ENCODE data around the gene MFSD6L.

The MFSD6L gene

DNA sequence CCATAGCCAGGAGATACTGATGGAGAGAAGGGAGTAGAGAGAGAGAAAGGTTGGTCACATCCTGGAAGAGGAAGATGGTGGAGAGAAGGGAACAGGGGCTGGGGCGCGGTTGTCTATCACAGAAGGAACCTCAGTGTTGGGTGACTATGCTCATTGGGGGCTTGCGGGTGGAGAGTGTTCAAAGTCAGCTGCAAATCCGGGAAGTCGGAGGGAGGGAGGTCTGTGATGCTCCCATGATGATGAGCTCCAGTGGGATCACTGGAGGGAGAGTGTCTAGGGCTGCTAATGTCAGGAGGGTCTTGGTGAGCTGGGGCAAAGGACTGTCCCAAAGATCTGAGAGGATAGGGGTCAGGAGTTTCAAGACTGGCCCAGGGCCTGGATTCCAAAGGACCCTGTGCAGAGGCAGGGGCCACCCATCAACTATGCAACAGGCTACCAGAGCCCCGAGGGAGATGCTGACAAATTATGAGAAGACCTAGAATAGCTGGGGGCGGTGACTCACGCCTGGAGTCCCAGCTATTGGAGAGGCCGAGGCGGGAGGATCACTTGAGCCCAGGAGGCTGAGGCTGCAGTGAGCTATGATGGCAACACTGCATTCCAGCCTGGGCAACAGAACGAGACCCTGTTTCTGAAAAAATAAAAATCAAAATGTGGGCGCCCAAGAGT, 43.4 kb downstream of the MFSD6L start:
- no peak overlapping the region for H3K4me3 ChIP-seq (replicated peaks; ENCODE audit: low read depth, low read length)
- no peak for DNase-seq (ENCODE audit: low read depth)
- TF ChIP-seq, protein P1, sequence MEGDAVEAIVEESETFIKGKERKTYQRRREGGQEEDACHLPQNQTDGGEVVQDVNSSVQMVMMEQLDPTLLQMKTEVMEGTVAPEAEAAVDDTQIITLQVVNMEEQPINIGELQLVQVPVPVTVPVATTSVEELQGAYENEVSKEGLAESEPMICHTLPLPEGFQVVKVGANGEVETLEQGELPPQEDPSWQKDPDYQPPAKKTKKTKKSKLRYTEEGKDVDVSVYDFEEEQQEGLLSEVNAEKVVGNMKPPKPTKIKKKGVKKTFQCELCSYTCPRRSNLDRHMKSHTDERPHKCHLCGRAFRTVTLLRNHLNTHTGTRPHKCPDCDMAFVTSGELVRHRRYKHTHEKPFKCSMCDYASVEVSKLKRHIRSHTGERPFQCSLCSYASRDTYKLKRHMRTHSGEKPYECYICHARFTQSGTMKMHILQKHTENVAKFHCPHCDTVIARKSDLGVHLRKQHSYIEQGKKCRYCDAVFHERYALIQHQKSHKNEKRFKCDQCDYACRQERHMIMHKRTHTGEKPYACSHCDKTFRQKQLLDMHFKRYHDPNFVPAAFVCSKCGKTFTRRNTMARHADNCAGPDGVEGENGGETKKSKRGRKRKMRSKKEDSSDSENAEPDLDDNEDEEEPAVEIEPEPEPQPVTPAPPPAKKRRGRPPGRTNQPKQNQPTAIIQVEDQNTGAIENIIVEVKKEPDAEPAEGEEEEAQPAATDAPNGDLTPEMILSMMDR (IDR thresholded peaks at IDR 0.05; ENCODE audit: low read length, missing control alignments), result no peak

DNA sequence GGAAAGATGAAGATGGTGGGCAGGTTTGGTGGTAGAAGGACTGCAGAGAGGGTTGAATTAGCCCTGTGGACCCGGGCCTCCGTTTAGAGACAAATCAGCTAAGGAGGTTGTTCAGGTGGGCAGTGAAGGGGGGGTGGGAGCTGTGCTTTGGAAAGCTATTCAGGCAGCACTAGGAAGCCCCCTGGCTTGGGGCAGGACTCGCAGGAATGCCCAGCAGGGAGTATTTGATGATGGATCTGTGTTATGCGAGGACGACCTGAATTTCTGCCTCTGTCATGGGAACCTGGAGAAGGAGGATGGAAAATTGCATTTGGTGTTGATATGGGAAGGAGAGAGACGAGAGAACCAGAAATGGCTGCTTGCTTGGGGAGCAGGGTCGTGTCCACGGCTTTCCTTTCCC, 44.3 kb downstream of the MFSD6L start:
- DNase-seq (ENCODE audit: low read depth), result no peak
- TF ChIP-seq, protein P1 (IDR thresholded peaks at IDR 0.05; ENCODE audit: low read length, missing control alignments), result no peak
- no peak overlapping the region for H3K4me3 ChIP-seq (replicated peaks; ENCODE audit: low read depth, low read length)

DNA sequence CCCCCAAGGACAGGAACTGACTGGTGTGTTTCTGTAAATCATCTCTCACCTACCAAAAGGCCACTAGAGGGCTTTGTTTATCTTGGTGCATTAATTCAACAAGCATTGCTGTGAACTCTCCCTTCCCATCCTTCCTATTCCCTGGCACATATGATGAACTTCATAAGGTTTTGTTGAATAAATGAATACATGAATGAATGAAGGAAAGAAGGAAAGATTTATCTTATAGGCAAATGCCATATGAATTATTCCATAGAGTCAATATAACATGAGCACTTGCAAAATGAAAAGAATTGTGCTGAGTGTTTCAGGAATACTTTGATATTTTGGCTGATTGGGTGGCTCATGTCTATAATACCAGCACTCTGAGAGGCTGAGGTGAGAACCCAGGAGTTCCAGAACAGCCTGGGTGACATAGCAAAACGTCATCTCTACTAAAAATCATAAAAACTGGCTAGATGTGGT, 45.2 kb downstream of the MFSD6L start:
- DNase-seq (ENCODE audit: low read depth), result peak; percentile 28
- no peak overlapping the region for H3K4me3 ChIP-seq (replicated peaks; ENCODE audit: low read depth, low read length)
- TF ChIP-seq, protein P1 (IDR thresholded peaks at IDR 0.05; ENCODE audit: low read length, missing control alignments), result peak; percentile 47

DNA sequence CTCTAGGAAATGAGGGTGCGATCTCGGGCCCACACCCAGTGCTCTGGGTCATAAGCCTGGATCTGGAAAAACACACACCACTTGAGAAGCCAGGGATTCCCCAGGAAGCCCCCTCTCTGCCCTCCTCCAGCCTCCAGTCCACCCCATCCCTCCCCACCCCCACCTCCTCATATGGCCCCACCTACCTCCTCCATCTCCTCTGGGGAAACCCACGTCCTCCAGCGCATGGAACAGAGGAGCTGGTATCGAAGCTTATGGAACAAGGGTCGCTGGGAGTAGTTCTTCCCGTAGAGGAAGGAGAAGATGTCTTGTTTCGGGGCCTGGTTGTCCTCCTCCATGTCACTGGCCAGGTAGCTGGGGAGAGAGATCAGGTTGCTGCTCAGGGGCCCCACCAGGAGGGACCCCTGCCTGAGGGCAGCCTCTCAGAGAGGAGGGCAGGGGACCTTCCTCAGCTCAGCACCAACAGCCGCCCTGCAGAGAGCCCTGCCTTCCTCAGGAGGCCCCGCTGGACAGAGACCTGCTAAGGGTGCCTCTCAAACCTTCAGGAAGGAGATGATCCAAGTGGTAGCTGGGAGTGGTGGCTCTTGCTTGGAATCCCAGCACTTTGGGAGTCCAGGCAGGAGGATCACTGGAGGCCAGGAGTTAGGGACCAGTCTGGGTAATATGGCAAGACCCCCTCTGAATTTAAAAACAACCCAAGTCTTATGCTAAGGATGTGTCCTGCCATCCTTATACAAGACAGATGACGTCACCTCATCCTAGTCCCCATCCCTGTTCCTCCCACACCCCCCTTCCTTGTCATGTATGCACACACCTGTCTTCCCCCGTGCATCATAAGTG, 45.8 kb downstream of the MFSD6L start:
- TF ChIP-seq, protein P1 (IDR thresholded peaks at IDR 0.05; ENCODE audit: low read length, missing control alignments), result no peak
- H3K4me3 ChIP-seq (replicated peaks; ENCODE audit: low read depth, low read length), result no peak overlapping the region
- no peak for DNase-seq (ENCODE audit: low read depth)

DNA sequence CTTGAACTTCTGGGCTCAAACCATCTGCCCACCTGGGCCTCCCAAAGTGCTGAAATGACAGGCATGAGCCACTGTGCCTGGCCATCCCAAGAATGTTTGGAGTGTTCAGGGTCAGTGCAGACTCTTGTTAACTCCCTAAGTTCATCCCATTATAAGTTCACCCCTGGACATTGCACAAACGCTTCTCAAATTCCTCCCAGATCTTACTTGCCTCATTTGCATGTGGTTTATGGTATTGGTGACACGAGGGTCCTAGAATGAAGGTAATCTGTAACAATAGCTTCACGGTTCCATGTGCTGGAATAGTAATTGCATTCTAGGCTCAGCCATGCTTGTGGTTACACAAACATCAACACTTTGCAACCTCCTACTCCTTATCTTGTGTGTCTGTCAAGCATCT, 49.5 kb downstream of the MFSD6L start:
- TF ChIP-seq, protein P1 (IDR thresholded peaks at IDR 0.05; ENCODE audit: low read length, missing control alignments), result no peak
- no peak for DNase-seq (ENCODE audit: low read depth)
- H3K4me3 ChIP-seq (replicated peaks; ENCODE audit: low read depth, low read length), result no peak overlapping the region

DNA sequence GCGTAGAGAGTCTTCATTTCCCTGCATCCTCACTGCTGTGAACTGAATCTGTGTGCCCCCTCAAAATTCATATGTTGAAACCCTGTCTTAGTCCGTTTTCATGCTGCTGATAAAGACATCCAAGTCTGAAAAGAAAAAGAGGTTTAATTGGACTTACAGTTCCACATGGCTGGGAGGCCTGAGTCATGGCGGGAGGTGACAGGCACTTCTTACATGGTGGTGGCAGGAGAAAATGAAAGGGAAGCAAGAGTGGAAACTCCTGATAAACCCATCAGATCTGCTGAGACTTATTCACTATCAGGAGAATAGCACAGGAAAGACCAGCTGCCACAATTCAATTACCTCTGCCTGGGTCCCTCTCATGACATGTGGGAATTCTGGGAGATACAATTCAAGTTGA, 51.4 kb downstream of the MFSD6L start:
- H3K4me3 ChIP-seq (replicated peaks; ENCODE audit: low read depth, low read length), result no peak overlapping the region
- no peak for DNase-seq (ENCODE audit: low read depth)
- TF ChIP-seq, protein P1 (IDR thresholded peaks at IDR 0.05; ENCODE audit: low read length, missing control alignments), result no peak
